C4-2B (cell line): ENCODE results near the gene DHRS12.

Experiments used
- ZFX ChIP-seq: fragments of 450-650 bp; IDR thresholded peaks from 2 replicates; pipeline ENCODE4 v1.6.1; 2017
- TF ChIP-seq, protein P1 (sequence below): fragments of 450-650 bp; conservative IDR thresholded peaks from 2 replicates; pipeline ENCODE4 v1.5.1; 2017; ENCODE audit warnings: mild to moderate bottlenecking

- TF ChIP-seq, protein P1, sequence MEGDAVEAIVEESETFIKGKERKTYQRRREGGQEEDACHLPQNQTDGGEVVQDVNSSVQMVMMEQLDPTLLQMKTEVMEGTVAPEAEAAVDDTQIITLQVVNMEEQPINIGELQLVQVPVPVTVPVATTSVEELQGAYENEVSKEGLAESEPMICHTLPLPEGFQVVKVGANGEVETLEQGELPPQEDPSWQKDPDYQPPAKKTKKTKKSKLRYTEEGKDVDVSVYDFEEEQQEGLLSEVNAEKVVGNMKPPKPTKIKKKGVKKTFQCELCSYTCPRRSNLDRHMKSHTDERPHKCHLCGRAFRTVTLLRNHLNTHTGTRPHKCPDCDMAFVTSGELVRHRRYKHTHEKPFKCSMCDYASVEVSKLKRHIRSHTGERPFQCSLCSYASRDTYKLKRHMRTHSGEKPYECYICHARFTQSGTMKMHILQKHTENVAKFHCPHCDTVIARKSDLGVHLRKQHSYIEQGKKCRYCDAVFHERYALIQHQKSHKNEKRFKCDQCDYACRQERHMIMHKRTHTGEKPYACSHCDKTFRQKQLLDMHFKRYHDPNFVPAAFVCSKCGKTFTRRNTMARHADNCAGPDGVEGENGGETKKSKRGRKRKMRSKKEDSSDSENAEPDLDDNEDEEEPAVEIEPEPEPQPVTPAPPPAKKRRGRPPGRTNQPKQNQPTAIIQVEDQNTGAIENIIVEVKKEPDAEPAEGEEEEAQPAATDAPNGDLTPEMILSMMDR: no peak
- TF ChIP-seq ZFX: no peak
Measured at GRCh38 chr13:51831519-51831918, 27.6 kb upstream of the DHRS12 start.
